GM19025 (cell line): ENCODE data around the gene IFRD2.

Experiments used
- ATAC-seq: cut with Tn5 transposase; IDR thresholded peaks from one replicate; pipeline ENCODE4 v1.9.1; 2021; ENCODE audit warnings: mild to moderate bottlenecking, low read depth, moderate library complexity; ENCODE audit not compliant: unreplicated experiment

IFRD2 gene

DNA sequence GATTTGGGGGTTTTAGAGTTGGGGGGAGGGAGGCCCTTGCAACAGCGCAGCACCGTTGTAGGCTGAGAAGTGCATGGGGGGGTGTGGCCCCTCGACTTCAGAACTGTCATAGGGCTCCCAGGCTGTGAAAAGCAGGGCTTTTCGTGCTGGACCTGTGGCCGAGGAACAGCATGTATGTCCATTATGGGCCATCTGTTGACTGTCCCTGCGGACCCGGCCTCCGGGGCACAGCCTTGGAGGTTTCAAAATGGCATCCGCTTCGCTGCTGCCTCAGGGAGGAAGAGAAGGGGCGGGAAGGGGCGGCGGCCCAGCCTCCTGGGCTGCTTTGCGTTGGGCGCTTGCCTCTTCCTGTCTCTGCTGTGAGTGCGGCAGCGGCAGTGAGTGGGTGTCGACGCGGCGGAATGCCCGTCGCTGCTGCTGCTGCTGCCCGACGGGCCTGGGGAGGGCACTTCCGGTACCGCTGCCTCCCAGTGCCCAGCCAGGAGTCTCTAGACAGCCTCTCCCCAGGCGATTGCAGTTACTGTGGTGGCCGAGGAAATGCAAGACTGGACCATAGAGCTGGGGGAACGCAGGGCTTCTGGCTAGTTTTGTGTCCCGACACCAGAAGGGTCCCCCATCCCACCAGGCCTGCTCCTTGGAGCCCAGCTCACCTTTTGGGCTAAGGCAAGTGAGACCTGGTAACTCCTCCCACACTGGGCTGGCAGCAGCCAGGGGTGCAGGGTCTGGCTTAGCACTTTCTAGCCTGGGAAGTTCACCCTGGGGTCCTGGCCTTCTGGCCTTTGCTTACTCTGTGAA, 54.3 kb downstream of the IFRD2 start:
- no peak for ATAC-seq
